SK-N-SH treated with all-trans-retinoic acid at 6 μM for 48 hours (cell line): Measurements from ENCODE around the gene SOX30.

Source experiments
- ATAC-seq: fragments of 200-7000 bp; cut with Tn5 transposase; 3 replicates; pipeline ENCODE4 v1.9.1; 2020; ENCODE audit warnings: mild to moderate bottlenecking, moderate library complexity
- ARNTL ChIP-seq: fragments of 450-650 bp; formaldehyde crosslinking; IDR thresholded peaks from 2 replicates; pipeline ENCODE4 v1.5.0; 2020; ENCODE audit warnings: low read depth, mild to moderate bottlenecking, moderate library complexity, borderline replicate concordance
- BACH2 ChIP-seq: fragments of 250-450 bp; sonication (Bioruptor Pico); IDR thresholded peaks from 2 replicates; pipeline ENCODE4 v1.9.0; 2021; ENCODE audit warnings: mild to moderate bottlenecking, borderline replicate concordance
- CREB5 ChIP-seq: fragments of 250-450 bp; sonication (Bioruptor Pico); IDR thresholded peaks from 2 replicates; pipeline ENCODE4 v1.5.1; 2020; ENCODE audit warnings: low read depth, mild to moderate bottlenecking, moderate library complexity
- CSDC2 ChIP-seq: fragments of 250-450 bp; sonication (Bioruptor Pico); IDR thresholded peaks from 2 replicates; pipeline ENCODE4 v1.5.0; 2020; ENCODE audit warnings: mild to moderate bottlenecking, moderate library complexity
- CSRNP3 ChIP-seq: fragments of 250-450 bp; sonication (Bioruptor Pico); IDR thresholded peaks from 2 replicates; pipeline ENCODE4 v1.5.1; 2021; ENCODE audit warnings: mild to moderate bottlenecking, moderate library complexity
- ESRRG ChIP-seq: fragments of 250-450 bp; sonication (Bioruptor Pico); IDR thresholded peaks from 2 replicates; pipeline ENCODE4 v1.6.1; 2021; ENCODE audit warnings: mild to moderate bottlenecking
- GLIS3 ChIP-seq: fragments of 250-450 bp; sonication (Bioruptor Pico); IDR thresholded peaks from 2 replicates; pipeline ENCODE4 v1.5.0; 2020; ENCODE audit warnings: mild to moderate bottlenecking, moderate library complexity
- ISL1 ChIP-seq: fragments of 250-450 bp; sonication (Bioruptor Pico); IDR thresholded peaks from 2 replicates; pipeline ENCODE4 v2.1.2; 2022; ENCODE audit warnings: mild to moderate bottlenecking, moderate library complexity
- OSR1 ChIP-seq: fragments of 250-450 bp; sonication (Bioruptor Pico); IDR thresholded peaks from 2 replicates; pipeline ENCODE4 v1.8.0; 2022; ENCODE audit warnings: moderate library complexity, mild to moderate bottlenecking, inconsistent platforms
- POU6F1 ChIP-seq: fragments of 250-450 bp; sonication (Bioruptor Pico); IDR thresholded peaks from 2 replicates; pipeline ENCODE4 v1.8.0; 2021; ENCODE audit warnings: low read depth, mild to moderate bottlenecking, moderate library complexity, borderline replicate concordance
- PPARA ChIP-seq: fragments of 250-450 bp; sonication (Bioruptor Pico); IDR thresholded peaks from 2 replicates; pipeline ENCODE4 v1.5.0; 2020; ENCODE audit warnings: mild to moderate bottlenecking, borderline replicate concordance
- RARB ChIP-seq: fragments of 250-450 bp; sonication (Bioruptor Pico); IDR thresholded peaks from 2 replicates; pipeline ENCODE4 v1.8.0; 2021; ENCODE audit warnings: mild to moderate bottlenecking, moderate library complexity
- SNAI2 ChIP-seq: fragments of 250-450 bp; sonication (Bioruptor Pico); IDR thresholded peaks from 2 replicates; pipeline ENCODE4 v1.5.0; 2020; ENCODE audit warnings: mild to moderate bottlenecking, moderate library complexity
- TCF4 ChIP-seq: fragments of 250-450 bp; sonication (Bioruptor Pico); IDR thresholded peaks from 2 replicates; pipeline ENCODE4 v1.8.0; 2021; ENCODE audit warnings: mild to moderate bottlenecking, moderate library complexity, borderline replicate concordance
- TOX ChIP-seq: fragments of 250-450 bp; sonication (Bioruptor Pico); IDR thresholded peaks from 2 replicates; pipeline ENCODE4 v1.8.0; 2021; ENCODE audit warnings: mild to moderate bottlenecking, moderate library complexity, borderline replicate concordance
- TSHZ2 ChIP-seq: fragments of 250-450 bp; sonication (Bioruptor Pico); IDR thresholded peaks from 2 replicates; pipeline ENCODE4 v1.5.0; 2020; ENCODE audit warnings: mild to moderate bottlenecking, moderate library complexity
- ZC3H10 ChIP-seq: fragments of 250-450 bp; sonication (Bioruptor Pico); IDR thresholded peaks from 2 replicates; pipeline ENCODE4 v1.5.1; 2021; ENCODE audit warnings: mild to moderate bottlenecking, moderate library complexity
- ZFP3 ChIP-seq: fragments of 250-450 bp; sonication (Bioruptor Pico); IDR thresholded peaks from 2 replicates; pipeline ENCODE4 v1.5.0; 2020; ENCODE audit warnings: mild to moderate bottlenecking, moderate library complexity
- ZFP30 ChIP-seq: fragments of 450-650 bp; formaldehyde crosslinking; IDR thresholded peaks from 2 replicates; pipeline ENCODE4 v1.5.0; 2022; ENCODE audit warnings: mild to moderate bottlenecking, moderate library complexity
- ZNF565 ChIP-seq: fragments of 450-650 bp; formaldehyde crosslinking; conservative IDR thresholded peaks from 2 replicates; pipeline ENCODE4 v1.5.0; 2020; ENCODE audit warnings: low read depth, mild to moderate bottlenecking, moderate library complexity
- ZNF70 ChIP-seq: fragments of 450-650 bp; formaldehyde crosslinking; IDR thresholded peaks from 2 replicates; pipeline ENCODE4 v1.5.0; 2020; ENCODE audit warnings: mild to moderate bottlenecking, moderate library complexity
- ZNF8 ChIP-seq: fragments of 450-650 bp; formaldehyde crosslinking; IDR thresholded peaks from 2 replicates; pipeline ENCODE4 v1.5.0; 2020; ENCODE audit warnings: mild to moderate bottlenecking, moderate library complexity

SOX30 gene

GRCh38 chr5:157669701-157670097, 17.5 kb upstream of the SOX30 start:
- no peak for ATAC-seq
- no peak for TF ChIP-seq CSDC2
- TF ChIP-seq TSHZ2, result no peak
- TF ChIP-seq ESRRG (CRISPR knock-in tag), result no peak
- no peak for TF ChIP-seq ISL1 (CRISPR knock-in tag)
- TF ChIP-seq OSR1, result no peak
- no peak for TF ChIP-seq RARB (CRISPR knock-in tag)
- TF ChIP-seq ZFP3, result no peak
- no peak for TF ChIP-seq BACH2 (CRISPR knock-in tag)
- no peak for TF ChIP-seq TOX

- ATAC-seq, result no peak
- TF ChIP-seq OSR1, result no peak
- TF ChIP-seq POU6F1 (CRISPR knock-in tag), result no peak
- TF ChIP-seq SNAI2 (CRISPR knock-in tag), result no peak
- TF ChIP-seq GLIS3, result no peak
- no peak for TF ChIP-seq ISL1 (CRISPR knock-in tag)
- no peak for TF ChIP-seq ZFP3
- TF ChIP-seq CSDC2, result no peak
- no peak for TF ChIP-seq ZNF565
- no peak for TF ChIP-seq TOX
- TF ChIP-seq CREB5 (CRISPR knock-in tag), result no peak
- no peak for TF ChIP-seq ZFP30 (CRISPR knock-in tag)
- no peak for TF ChIP-seq PPARA (CRISPR knock-in tag)
- TF ChIP-seq BACH2 (CRISPR knock-in tag), result no peak
- no peak for TF ChIP-seq ESRRG (CRISPR knock-in tag)
- TF ChIP-seq CSRNP3 (CRISPR knock-in tag), result no peak
- TF ChIP-seq ZNF70 (CRISPR knock-in tag), result no peak
- TF ChIP-seq, all 23 proteins: peak for 0
Observed at GRCh38 chr5:157668356-157668755, 16.1 kb upstream of the SOX30 start.

GRCh38 chr5:157665467-157666070, 13.3 kb upstream of the SOX30 start:
- ATAC-seq, result no peak; the same call in 2 of the 3 replicates
- no peak for TF ChIP-seq TCF4 (CRISPR knock-in tag)
- no peak for TF ChIP-seq ZNF8 (CRISPR knock-in tag)
- TF ChIP-seq ARNTL (CRISPR knock-in tag), result no peak
- no peak for TF ChIP-seq ZFP3
- TF ChIP-seq PPARA (CRISPR knock-in tag), result no peak
- TF ChIP-seq CSRNP3 (CRISPR knock-in tag), result no peak
- no peak for TF ChIP-seq SNAI2 (CRISPR knock-in tag)
- no peak for TF ChIP-seq ZNF565
- no peak for TF ChIP-seq CSDC2
- TF ChIP-seq ZFP30 (CRISPR knock-in tag), result no peak
- no peak for TF ChIP-seq POU6F1 (CRISPR knock-in tag)
- TF ChIP-seq BACH2 (CRISPR knock-in tag), result no peak
- TF ChIP-seq CREB5 (CRISPR knock-in tag), result no peak
- TF ChIP-seq TSHZ2, result no peak
- TF ChIP-seq GLIS3, result no peak
- TF ChIP-seq ZC3H10 (CRISPR knock-in tag), result no peak
